CD4-positive, alpha-beta T cell treated with Interleukin-15 for 4 hours (primary cell): ENCODE measurements around the gene NHERF2.
"Not testable (repeated sequence)": the region's sequence is repeated elsewhere in the genome, so short reads cannot be mapped to it uniquely, and the experiment has no call there.

ENCODE experiments used
- DNase-seq: peaks from one replicate; pipeline ENCODE4 v3.0.0-alpha.2; 2020; ENCODE audit warnings: low spot score

The NHERF2 gene

DNA sequence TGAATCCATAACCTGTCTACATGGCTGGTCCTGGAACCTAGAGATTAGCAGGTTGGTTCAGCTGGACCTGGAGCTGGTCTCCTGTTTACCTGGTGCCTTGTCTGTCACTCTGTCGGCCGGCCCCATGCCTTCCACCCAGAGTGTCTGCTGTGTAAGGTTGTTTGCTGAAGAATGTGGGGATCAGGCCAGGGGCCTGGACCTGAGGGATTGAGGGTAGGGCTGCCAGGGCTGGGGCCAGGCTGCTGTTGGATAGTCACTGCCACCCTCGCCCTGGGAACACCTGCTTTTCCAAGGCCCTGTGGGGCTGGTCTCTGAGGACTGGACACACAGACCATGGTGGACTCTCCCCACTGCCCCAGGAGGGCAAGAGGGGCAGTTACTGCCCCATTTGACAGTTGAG is 1.4 kb downstream of the NHERF2 start:
- no peak for DNase-seq

DNA sequence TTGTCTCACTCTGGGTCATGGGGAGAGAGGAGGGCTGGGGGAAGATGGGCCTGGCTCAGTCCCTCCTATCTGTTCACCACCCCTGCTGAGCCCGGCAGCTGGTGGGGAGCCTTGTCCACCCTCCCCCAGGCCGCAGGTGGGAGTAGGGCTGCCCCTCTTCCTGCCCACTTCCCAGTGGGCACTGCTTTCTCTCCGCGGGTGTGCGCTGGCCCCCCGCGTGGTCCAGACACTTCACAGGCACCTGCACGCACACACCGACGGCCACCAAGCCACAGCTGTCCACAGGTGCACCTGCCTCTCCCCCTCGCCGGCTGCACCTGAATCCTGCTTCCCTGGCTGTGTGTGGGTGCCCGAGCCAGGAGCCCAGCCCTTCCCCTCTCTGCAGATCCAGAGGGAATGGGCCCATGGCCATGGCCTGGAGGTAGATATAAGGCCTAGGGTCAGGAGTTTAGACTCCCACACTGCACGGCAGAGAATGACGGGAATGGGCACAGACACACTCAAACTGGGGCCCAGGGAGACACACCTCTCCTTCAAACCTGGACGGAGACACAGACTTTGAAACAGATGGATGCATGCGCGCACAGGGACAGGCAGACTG is 2.0 kb downstream of the NHERF2 start:
- no peak for DNase-seq

- DNase-seq = no peak
Measured at GRCh38 chr16:2029350-2029749, 2.6 kb downstream of the NHERF2 start.

DNA sequence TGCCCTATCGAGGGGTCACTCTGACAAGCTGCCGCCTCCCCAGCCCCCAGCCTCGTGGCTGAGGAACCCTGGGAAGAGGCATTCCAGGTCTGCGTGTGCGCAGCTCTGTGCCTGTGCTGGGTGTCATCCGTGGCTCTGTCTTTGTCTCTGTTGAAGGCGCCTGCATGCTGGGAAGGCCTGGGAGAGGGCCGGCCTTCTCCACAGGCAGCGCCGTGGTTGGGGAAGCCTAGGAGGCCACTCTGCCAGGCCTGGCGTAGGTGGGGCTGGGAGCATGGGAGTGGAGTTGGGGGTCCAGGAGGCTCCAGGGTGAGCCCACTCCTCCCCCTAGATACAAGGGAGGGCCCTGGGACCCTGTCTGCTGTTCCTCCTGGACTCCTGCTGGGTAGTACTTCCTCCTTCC is 3.3 kb downstream of the NHERF2 start:
- no peak for DNase-seq

DNA sequence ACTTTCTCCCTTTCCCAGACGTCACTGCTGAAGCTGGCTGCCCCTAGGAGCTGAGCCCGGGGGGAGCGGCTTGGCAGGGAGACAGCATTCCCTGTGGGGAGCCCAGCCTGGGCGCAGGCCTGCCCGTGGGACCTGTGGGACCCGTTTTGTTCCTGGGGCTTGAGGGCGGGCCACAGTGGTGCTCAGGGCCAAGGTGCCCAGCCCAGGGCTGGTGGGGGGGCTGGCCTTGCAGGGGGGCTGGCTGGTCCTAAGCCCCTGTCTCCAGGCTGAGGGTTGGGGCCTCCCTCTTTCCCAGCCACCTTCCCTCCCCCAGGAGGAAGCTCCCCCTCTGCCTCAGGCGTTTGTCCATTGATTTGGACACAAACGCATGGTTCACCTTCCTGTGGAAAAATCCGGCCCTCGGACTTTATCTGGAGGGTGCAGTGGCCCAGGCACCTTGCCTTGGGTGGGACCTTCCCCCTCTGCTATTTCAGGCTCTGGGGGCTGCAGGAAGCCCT is 4.4 kb downstream of the NHERF2 start:
- DNase-seq = no peak

- DNase-seq = no peak
Measured at GRCh38 chr16:2032285-2033056, 5.8 kb downstream of the NHERF2 start.

DNA sequence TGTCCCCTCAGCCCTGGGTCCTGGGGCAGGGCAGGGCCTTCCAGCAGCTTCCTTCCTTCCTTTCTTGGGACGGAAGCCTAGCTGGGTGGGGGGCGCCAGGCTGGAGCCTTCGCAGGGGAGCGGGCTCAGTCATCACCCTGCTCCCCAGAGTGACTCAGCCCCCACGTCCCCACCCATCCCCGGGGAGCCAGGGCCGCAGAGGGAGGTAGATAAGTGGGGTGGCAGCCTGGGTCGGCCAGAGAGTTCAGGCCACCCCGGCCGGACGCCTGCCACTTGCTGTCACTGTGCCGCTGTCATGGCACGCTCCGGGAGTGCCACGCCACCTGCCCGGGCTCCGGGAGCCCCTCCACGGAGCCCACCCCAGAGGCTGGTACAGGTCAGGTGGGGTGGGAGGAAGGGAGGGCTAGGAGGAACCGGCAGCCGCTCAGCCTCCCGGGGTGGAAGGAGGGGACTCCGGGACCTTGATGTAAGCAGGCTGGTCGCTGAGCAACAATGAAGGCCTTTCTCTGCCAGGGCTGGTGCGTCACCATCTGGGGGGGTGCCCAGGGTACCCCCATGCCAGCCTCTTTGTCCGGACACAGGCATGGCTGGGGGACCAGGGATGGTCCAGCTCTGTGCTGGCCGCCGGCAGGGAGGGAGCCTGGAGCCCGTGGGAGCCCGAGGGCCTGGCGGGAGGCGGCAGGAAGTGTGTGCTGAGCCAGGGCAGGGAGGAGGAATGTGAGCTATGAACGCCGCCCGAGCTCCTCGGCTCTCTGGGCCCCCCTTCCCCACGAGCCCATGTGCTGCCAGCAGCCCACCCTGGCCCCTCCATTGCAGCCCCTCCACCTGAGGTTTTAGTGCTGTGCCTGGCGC is 6.6 kb downstream of the NHERF2 start:
- DNase-seq = no peak

DNA sequence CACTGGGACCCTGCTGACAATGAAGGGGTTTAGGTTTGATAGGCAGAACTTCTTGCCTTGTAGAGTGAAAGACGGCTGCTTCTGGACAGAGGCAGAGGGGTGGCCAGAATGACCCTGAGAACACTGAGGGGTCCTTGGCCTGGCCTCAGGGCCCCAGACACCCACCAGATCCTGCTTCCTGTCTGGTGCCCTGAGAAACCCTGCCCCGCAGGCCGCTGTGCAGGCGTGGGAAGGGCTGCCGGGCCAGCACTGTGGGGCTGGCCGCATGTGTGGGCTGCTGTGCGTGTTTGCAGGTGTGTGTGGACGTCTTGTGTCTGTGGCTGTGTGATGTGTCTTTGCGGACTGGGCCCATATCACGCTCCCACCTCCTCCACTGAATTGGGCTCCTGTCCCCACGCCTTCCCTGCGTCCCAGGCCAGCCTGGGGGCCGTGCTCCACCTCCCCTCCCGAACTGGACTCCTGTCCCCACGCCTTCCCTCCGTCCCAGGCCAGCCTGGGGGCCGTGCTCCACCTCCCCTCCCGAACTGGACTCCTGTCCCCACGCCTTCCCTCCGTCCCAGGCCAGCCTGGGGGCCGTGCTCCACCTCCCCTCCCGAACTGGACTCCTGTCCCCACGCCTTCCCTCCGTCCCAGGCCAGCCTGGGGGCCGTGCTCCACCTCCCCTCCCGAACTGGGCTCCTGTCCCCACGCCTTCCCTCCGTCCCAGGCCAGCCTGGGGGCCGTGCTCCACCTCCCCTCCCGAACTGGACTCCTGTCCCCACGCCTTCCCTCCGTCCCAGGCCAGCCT is 7.4 kb downstream of the NHERF2 start:
- DNase-seq = not testable (repeated sequence)

DNA sequence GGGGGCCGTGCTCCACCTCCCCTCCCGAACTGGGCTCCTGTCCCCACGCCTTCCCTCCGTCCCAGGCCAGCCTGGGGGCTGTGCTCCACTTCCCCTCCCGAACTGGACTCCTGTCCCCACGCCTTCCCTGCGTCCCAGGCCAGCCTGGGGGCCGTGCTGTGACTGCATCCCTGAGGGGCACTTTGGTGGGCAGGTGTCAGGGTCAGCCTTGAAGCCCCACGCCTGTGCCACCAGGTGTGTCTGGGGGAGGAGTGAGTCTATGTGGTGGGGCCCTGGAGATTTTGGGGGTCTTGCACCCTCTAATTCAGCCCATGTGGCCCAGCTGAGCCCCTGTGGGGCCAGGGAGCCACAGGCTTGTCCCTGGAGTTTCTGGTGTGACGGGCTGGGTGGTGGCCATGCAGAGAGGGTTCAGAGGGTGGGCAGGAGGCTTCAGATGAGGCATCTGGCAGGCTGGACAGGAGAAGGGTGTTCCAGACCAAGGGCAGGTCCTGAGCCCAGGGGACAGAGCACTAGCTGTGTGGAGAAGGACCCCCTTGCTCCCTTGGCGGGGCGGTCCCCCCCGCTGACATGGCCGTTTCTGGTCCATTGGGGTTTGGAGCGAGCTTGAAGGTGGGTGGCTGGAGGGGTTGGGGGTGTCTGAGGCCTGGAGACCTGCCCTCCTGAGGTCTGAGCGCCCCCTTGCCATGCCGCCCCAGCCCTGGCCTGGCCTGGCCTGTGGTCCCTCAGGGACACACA is 8.2 kb downstream of the NHERF2 start:
- no peak for DNase-seq

DNA sequence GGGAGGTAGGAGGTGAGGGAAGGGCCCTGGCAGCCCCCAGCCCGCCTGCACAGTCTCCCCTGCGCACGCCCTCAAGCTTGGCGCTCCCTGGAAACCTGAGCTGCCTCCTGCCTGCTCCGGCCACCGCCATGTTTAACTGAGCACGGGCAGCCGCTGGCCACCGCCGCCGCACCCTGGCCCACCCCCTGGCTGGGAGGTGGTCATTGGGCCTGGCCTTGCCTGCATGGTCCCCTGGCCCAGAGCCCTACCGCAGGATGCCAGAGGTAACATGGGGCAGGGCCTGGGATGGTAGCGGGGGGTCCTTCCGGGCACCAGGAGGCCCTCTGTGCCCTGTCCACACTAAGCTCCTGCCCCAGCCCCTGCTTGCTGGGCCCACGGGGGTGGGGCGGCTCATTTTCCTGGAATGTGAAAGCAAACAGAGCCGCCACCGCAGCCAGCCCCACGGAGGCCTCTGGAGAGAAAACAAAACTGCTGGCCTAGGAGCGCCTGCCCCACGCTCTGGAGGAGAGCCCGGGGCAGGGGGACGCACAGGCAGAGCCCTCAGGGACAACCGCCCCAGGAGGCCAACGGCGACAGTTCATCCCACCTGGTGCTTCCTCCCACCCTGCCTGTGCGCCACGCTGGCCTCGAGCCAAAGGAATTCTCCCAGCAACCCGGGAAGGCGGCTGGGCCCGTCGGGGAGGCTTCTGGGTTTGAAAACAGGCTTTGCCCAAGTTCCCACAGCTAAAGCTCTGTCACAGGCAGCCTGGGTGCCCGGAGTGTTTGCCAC is 8.9 kb downstream of the NHERF2 start:
- DNase-seq = no peak

DNA sequence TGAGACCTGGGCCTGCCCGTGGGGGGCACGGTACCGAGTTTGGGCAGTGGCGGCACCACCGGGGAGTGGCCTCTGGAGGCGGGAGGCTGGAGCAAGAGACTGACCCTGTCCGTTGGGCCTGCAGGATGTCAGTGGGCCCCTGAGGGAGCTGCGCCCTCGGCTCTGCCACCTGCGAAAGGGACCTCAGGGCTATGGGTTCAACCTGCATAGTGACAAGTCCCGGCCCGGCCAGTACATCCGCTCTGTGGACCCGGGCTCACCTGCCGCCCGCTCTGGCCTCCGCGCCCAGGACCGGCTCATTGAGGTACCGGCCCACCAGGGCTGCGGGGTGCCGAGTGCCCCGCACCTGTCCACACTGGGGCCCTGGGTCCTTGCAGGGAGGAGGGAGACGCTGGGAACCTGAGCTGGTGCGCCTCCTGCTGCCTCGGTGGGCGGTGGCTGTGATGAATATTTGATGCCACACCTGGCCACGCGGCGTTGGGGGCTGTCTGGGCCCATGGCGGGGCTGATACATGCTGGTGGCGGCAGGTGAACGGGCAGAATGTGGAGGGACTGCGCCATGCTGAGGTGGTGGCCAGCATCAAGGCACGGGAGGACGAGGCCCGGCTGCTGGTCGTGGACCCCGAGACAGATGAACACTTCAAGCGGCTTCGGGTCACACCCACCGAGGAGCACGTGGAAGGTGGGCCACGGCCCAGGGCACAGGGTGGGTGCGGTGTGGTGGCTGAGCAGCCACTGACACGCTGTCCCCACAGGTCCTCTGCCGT is 9.7 kb downstream of the NHERF2 start:
- no peak for DNase-seq

DNA sequence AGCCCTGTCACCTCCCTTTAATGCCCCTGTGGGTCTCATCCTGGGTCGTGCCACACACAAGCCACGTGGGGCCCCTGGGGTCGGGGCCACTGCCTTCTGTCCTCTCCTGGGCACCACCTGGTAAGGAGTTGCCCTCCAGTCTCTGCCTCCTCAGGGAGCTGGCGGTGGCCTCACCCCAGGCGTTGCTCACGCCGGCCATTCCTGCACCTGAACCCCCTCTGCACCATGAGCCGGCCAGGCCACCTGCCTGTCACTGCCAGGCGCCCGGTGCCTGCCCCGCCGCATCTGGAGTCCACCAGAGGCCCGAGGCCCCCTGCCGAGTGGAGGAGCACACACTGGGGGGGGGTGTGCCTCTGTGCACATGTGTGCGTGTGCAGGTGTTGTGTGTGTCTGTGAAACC is 10.4 kb downstream of the NHERF2 start:
- DNase-seq = no peak

GRCh38 chr16:2037647-2038381 is 11.1 kb downstream of the NHERF2 start:
- no peak for DNase-seq

GRCh38 chr16:2038382-2039231 is 11.9 kb downstream of the NHERF2 start:
- DNase-seq = no peak

DNA sequence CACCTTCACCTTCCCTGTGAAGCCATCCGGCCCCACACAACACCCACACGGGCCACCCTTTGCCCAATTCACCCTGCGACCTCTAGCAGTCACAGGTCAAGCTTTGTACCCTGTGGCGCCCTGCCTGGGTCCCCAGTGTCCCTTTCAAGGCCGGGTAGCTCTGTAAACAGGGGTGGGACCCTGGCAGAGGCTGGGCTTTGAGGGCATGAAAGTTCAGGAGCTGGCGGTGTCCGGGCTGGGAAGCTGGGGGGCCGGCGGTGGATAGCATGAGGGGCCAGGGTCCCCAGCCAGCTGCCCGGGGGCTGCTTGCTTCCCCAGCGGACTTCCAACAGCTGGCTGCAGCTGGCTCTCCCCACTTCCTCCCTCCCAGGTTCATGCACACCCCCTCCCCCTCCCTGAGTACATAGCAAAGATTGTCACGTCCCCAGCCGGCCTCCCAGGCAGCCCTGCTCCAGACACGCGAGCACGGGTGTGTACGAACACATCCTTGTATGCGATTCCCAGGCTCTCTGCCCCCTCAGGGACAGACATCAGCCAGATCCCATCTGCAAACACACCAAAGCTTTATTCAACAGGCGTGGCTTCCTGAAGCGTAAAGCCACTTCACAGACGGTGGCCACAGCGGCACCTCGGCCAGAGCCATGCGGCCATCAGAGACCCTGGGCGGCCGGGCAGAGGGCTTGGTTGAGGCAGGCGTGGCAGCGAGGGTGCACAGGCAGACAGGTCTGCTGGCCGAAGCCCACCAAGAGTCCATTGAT is 12.8 kb downstream of the NHERF2 start:
- DNase-seq = no peak

- DNase-seq = no peak
Measured at GRCh38 chr16:2040041-2040786, 13.5 kb downstream of the NHERF2 start.
